ENCODE measurements around the gene CELSR2.

Gene CELSR2

GRCh38 chr1:109240158-109241152 is 8.9 kb upstream of the CELSR2 start:
- 43% methylated on average over 18 of the region's 26 CpGs for WGBS (ENCODE audit: insufficient coverage)
- POLR2A ChIA-PET = interaction anchor here (0.6 kb wide), 2 partner anchors 30 to 807 kb away, joined by 3 to 5 read pairs; no protein-coding TSS in a partner anchor

GRCh38 chr1:109241344-109241743 is 8.0 kb upstream of the CELSR2 start:
- no peak for DNase-seq
- no peaks in the 10 kb centered on the region for H3K4me1 ChIP-seq (ENCODE audit: control extremely low read depth in 1 of 4, control insufficient read depth in 4 of 4, insufficient read depth in 4 of 4, low read length in 3 of 4)
- CTCF ChIA-PET = interaction anchor here (0.6 to 1.2 kb wide), 3 partner anchors 9 to 1261 kb away, joined by 3 read pairs; no protein-coding TSS in a partner anchor

More at GRCh38 chr1:109240158-109241152, 8.9 kb upstream of the CELSR2 start:
- H3K9me3 ChIP-seq (ENCODE audit: control extremely low read depth in 1 of 5, control insufficient read depth in 4 of 5, insufficient read depth in 2 of 5, low read depth in 1 of 5, low read length in 4 of 5) = no peaks in the 10 kb centered on the region
- DNase-seq = no peak
- peaks cover 3 to 38% (median 33%) of the 10 kb centered on the region in 4 experiments for H3K36me3 ChIP-seq (ENCODE audit: control insufficient read depth in 4 of 4, insufficient read depth in 4 of 4, low read length in 3 of 4)
- no peak overlapping the region for H3K27ac ChIP-seq (ENCODE audit: insufficient read depth in 1 of 2, low read depth in 1 of 2, low read length in 2 of 2, poor library complexity in 1 of 2, severe bottlenecking in 2 of 2)
- CTCF ChIA-PET = interaction anchor here (0.7 to 2.4 kb wide), 8 partner anchors 10 to 292 kb away, joined by 3 to 11 read pairs (median 4); no protein-coding TSS in a partner anchor
- no peaks in the 10 kb centered on the region for H3K4me1 ChIP-seq (ENCODE audit: control extremely low read depth in 1 of 4, control insufficient read depth in 4 of 4, insufficient read depth in 4 of 4, low read length in 3 of 4)
- H3K27me3 ChIP-seq (replicated peaks in 2 of 5; ENCODE audit: control insufficient read depth in 4 of 5, insufficient read depth in 5 of 5, low read length in 4 of 5) = peaks cover 0 to 52% (median 22%) of the 10 kb centered on the region in 5 experiments
- H3K4me3 ChIP-seq (ENCODE audit: control insufficient read depth in 1 of 7, extremely low read depth in 1 of 7, insufficient read depth in 4 of 7, low read depth in 2 of 7, low read length in 6 of 7) = no peak overlapping the region

DNA sequence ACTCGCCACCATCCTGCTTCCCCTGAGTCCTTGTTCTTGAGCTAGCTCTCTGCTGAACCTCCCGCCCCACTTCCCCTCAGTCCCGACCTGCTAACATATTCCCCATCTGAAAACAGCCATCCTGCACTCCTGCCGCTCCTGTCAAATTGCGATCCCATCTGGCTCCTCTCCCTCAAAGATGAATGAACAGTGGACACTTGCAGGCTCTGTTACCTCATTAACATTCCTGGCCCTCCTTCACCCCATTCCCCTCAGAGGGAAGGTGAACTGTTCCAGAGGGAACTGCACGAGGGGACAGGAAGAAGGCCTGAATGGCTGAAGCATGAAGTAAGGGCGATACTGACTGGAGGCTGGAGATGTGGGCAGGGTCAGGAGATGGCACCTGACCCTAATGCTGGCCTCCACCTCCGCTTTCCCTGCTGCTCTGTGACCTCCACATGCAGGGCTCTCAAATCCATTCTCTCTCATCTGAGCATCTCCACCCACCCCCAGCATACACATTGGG is 7.4 kb upstream of the CELSR2 start:
- CTCF ChIA-PET = interaction anchor here (0.6 to 1.2 kb wide), 2 partner anchors 157 to 1260 kb away, joined by 3 read pairs; no protein-coding TSS in a partner anchor
- POLR2A ChIA-PET = no interaction called here
- peaks cover 0 to 25% (median 19%) of the 10 kb centered on the region in 4 experiments for H3K36me3 ChIP-seq (ENCODE audit: control insufficient read depth in 4 of 4, insufficient read depth in 4 of 4, low read length in 3 of 4)

More at GRCh38 chr1:109241344-109241743, 8.0 kb upstream of the CELSR2 start:
- H3K27ac ChIP-seq (ENCODE audit: insufficient read depth in 1 of 2, low read depth in 1 of 2, low read length in 2 of 2, poor library complexity in 1 of 2, severe bottlenecking in 2 of 2) = no peak overlapping the region
- peaks cover 0 to 59% (median 22%) of the 10 kb centered on the region in 5 experiments for H3K27me3 ChIP-seq (replicated peaks in 2 of 5; ENCODE audit: control insufficient read depth in 4 of 5, insufficient read depth in 5 of 5, low read length in 4 of 5)
- no peak overlapping the region for H3K4me3 ChIP-seq (ENCODE audit: control insufficient read depth in 1 of 7, extremely low read depth in 1 of 7, insufficient read depth in 4 of 7, low read depth in 2 of 7, low read length in 6 of 7)
- no peaks in the 10 kb centered on the region for H3K9me3 ChIP-seq (ENCODE audit: control extremely low read depth in 1 of 5, control insufficient read depth in 4 of 5, insufficient read depth in 2 of 5, low read depth in 1 of 5, low read length in 4 of 5)
- 46% methylated on average over 5 of the region's 6 CpGs for WGBS (ENCODE audit: insufficient coverage)
- peaks cover 0 to 29% (median 24%) of the 10 kb centered on the region in 4 experiments for H3K36me3 ChIP-seq (ENCODE audit: control insufficient read depth in 4 of 4, insufficient read depth in 4 of 4, low read length in 3 of 4)
- POLR2A ChIA-PET = interaction anchor here (0.6 kb wide), 1 partner anchor 31 kb away, joined by 3 read pairs; no protein-coding TSS in a partner anchor

GRCh38 chr1:109242387-109242786 is 7.0 kb upstream of the CELSR2 start:
- POLR2A ChIA-PET = no interaction called here
- CTCF ChIA-PET = interaction anchor here (2.0 kb wide), 1 partner anchor 10 kb away, joined by 5 read pairs; no protein-coding TSS in a partner anchor

More for the DNA sequence above, 7.4 kb upstream of the CELSR2 start:
- H3K27ac ChIP-seq (ENCODE audit: insufficient read depth in 1 of 2, low read depth in 1 of 2, low read length in 2 of 2, poor library complexity in 1 of 2, severe bottlenecking in 2 of 2) = no peak overlapping the region
- H3K9me3 ChIP-seq (ENCODE audit: control extremely low read depth in 1 of 5, control insufficient read depth in 4 of 5, insufficient read depth in 2 of 5, low read depth in 1 of 5, low read length in 4 of 5) = no peaks in the 10 kb centered on the region
- H3K27me3 ChIP-seq (replicated peaks in 2 of 5; ENCODE audit: control insufficient read depth in 4 of 5, insufficient read depth in 5 of 5, low read length in 4 of 5) = peaks cover 0 to 63% (median 22%) of the 10 kb centered on the region in 5 experiments
- H3K4me1 ChIP-seq (ENCODE audit: control extremely low read depth in 1 of 4, control insufficient read depth in 4 of 4, insufficient read depth in 4 of 4, low read length in 3 of 4) = no peaks in the 10 kb centered on the region
- 28% methylated on average over 8 of the region's 8 CpGs for WGBS (ENCODE audit: insufficient coverage)
- no peak overlapping the region for H3K4me3 ChIP-seq (ENCODE audit: control insufficient read depth in 1 of 7, extremely low read depth in 1 of 7, insufficient read depth in 4 of 7, low read depth in 2 of 7, low read length in 6 of 7)
- no peak for DNase-seq

GRCh38 chr1:109243221-109243620 is 6.1 kb upstream of the CELSR2 start:
- Histone ChIP-seq H3K4me3 (ENCODE audit: control insufficient read depth in 1 of 7, extremely low read depth in 1 of 7, insufficient read depth in 4 of 7, low read depth in 2 of 7, low read length in 6 of 7) (no peak overlapping the region), H3K4me1 (ENCODE audit: control extremely low read depth in 1 of 4, control insufficient read depth in 4 of 4, insufficient read depth in 4 of 4, low read length in 3 of 4) (no peaks in the 10 kb centered on the region), H3K36me3 (ENCODE audit: control insufficient read depth in 4 of 4, insufficient read depth in 4 of 4, low read length in 3 of 4) (peaks cover 0 to 12% (median 6%) of the 10 kb centered on the region in 4 experiments), H3K9me3 (ENCODE audit: control extremely low read depth in 1 of 5, control insufficient read depth in 4 of 5, insufficient read depth in 2 of 5, low read depth in 1 of 5, low read length in 4 of 5) (no peaks in the 10 kb centered on the region), H3K27ac (ENCODE audit: insufficient read depth in 1 of 2, low read depth in 1 of 2, low read length in 2 of 2, poor library complexity in 1 of 2, severe bottlenecking in 2 of 2) (no peak overlapping the region), H3K27me3 (replicated peaks in 2 of 5; ENCODE audit: control insufficient read depth in 4 of 5, insufficient read depth in 5 of 5, low read length in 4 of 5) (peaks cover 0 to 76% (median 29%) of the 10 kb centered on the region in 5 experiments)
- DNase-seq = no peak
- 100% methylated on average over 2 of the region's 5 CpGs for WGBS (ENCODE audit: insufficient coverage)
- CTCF ChIA-PET = interaction anchor here (2.0 kb wide), 1 partner anchor 9 kb away, joined by 5 read pairs; no protein-coding TSS in a partner anchor
- POLR2A ChIA-PET = no interaction called here

More at GRCh38 chr1:109242387-109242786, 7.0 kb upstream of the CELSR2 start:
- DNase-seq = no peak
- H3K27ac ChIP-seq (ENCODE audit: insufficient read depth in 1 of 2, low read depth in 1 of 2, low read length in 2 of 2, poor library complexity in 1 of 2, severe bottlenecking in 2 of 2) = no peak overlapping the region
- H3K4me1 ChIP-seq (ENCODE audit: control extremely low read depth in 1 of 4, control insufficient read depth in 4 of 4, insufficient read depth in 4 of 4, low read length in 3 of 4) = no peaks in the 10 kb centered on the region
- peaks cover 0 to 20% (median 14%) of the 10 kb centered on the region in 4 experiments for H3K36me3 ChIP-seq (ENCODE audit: control insufficient read depth in 4 of 4, insufficient read depth in 4 of 4, low read length in 3 of 4)
- no peaks in the 10 kb centered on the region for H3K9me3 ChIP-seq (ENCODE audit: control extremely low read depth in 1 of 5, control insufficient read depth in 4 of 5, insufficient read depth in 2 of 5, low read depth in 1 of 5, low read length in 4 of 5)
- H3K27me3 ChIP-seq (replicated peaks in 2 of 5; ENCODE audit: control insufficient read depth in 4 of 5, insufficient read depth in 5 of 5, low read length in 4 of 5) = peaks cover 0 to 68% (median 22%) of the 10 kb centered on the region in 5 experiments
- H3K4me3 ChIP-seq (ENCODE audit: control insufficient read depth in 1 of 7, extremely low read depth in 1 of 7, insufficient read depth in 4 of 7, low read depth in 2 of 7, low read length in 6 of 7) = no peak overlapping the region
- WGBS (ENCODE audit: insufficient coverage) = 65% methylated on average over 7 of the region's 7 CpGs

DNA sequence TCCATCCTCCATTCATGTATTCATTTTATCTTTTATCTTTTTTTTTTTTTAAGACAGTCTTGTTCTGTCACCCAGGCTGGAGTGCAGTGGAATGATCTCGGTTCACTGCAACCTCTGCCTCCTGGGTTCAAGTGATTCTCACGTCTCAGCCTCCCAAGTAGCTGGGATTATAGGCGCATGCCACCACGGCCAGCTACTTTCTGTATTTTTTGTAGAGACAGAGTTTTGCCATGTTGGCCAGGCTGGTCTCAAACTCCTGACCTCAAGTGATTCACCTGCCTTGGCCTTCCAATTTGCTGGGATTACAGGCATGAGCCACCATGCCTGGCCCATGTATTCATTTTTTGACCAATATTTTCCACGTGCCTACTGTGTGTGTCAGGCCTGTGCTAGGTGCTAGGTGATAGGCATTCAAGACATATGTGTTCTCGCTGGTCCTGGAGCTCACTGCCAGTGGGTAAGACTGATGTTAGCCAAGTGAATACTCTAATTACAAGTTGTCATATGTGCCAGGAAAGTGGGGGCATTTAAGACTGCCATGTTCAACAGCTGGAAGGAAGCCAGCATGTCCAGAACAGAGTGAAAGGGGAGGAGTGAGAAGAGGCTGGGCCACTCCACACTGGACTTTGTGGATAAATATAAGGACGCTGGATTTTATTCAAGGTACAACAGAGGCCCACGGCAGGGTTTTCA is 5.3 kb upstream of the CELSR2 start:
- Histone ChIP-seq H3K27me3 (replicated peaks in 2 of 5; ENCODE audit: control insufficient read depth in 4 of 5, insufficient read depth in 5 of 5, low read length in 4 of 5) (peaks cover 0 to 84% (median 33%) of the 10 kb centered on the region in 5 experiments), H3K27ac (ENCODE audit: insufficient read depth in 1 of 2, low read depth in 1 of 2, low read length in 2 of 2, poor library complexity in 1 of 2, severe bottlenecking in 2 of 2) (no peak overlapping the region), H3K36me3 (ENCODE audit: control insufficient read depth in 4 of 4, insufficient read depth in 4 of 4, low read length in 3 of 4) (peaks cover 0 to 4% (median under 1%) of the 10 kb centered on the region in 4 experiments), H3K9me3 (ENCODE audit: control extremely low read depth in 1 of 5, control insufficient read depth in 4 of 5, insufficient read depth in 2 of 5, low read depth in 1 of 5, low read length in 4 of 5) (no peaks in the 10 kb centered on the region), H3K4me1 (ENCODE audit: control extremely low read depth in 1 of 4, control insufficient read depth in 4 of 4, insufficient read depth in 4 of 4, low read length in 3 of 4) (peaks cover 0 to 2% (median 1%) of the 10 kb centered on the region in 4 experiments), H3K4me3 (ENCODE audit: control insufficient read depth in 1 of 7, extremely low read depth in 1 of 7, insufficient read depth in 4 of 7, low read depth in 2 of 7, low read length in 6 of 7) (no peak overlapping the region)
- POLR2A ChIA-PET = no interaction called here
- CTCF ChIA-PET = interaction anchor here (2.0 kb wide), 1 partner anchor 8 kb away, joined by 5 read pairs; no protein-coding TSS in a partner anchor
- no peak for DNase-seq
- 100% methylated on average over 6 of the region's 8 CpGs for WGBS (ENCODE audit: insufficient coverage)
